ENCODE data around the gene SPDYE18.
"Not testable (repeated sequence)": the region's sequence is repeated elsewhere in the genome, so short reads cannot be mapped to it uniquely, and the experiment has no call there.

SPDYE18 gene

DNA sequence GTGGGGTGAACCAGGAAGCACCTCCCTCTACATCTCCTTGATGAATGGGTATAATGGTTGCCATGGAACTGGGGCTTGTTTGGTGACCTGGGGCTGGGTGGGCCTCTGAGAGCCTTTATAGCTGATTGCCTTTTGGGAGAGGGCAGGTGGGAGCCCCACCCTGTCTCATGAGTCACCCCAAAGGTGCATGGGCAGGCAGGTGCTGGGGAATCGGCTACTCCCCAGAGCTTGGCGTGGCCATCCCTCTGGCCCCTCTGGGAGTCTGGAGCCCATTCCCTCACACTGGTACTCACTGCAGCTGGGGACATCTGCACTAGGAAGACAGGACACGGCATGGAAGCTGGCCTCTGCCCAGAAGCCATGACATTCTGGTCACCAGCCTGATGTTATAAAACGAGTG, at the start of gene SPDYE18:
Gene SPDYE18, minus strand, starts transcription at position 2 of the 400 bp plus-strand sequence. CDS start 2,046 bp downstream, outside the sequence.
- in situ Hi-C loops (cut with MboI; ENCODE audit: low sequenced_read_pairs): not testable (repeated sequence)

GRCh38 chr7:77108362-77108761, 46.0 kb upstream of the SPDYE18 start:
- in situ Hi-C loops (cut with MboI; ENCODE audit: low sequenced_read_pairs): not testable (repeated sequence)

- in situ Hi-C loops (cut with MboI; ENCODE audit: low sequenced_read_pairs): not testable (repeated sequence)
Observed at GRCh38 chr7:77107659-77108058, 45.3 kb upstream of the SPDYE18 start.

DNA sequence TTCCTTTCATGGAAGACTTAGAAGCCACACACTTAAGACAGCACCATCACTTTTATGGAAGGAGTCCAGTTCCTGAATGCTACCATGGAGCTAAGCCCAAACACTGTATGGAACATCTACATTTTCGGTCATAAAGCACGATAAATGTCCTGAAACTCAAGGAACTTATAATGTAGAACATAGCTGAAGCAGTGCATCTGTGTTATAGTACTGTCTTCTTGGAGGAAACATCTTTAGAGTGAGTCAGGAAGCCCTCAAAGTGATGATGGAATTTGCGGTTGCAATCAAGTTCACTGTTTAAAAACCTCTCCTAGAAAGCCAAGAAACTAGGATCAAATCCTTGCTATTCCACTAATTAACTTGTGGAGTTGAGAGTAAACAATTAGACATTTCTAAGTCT, 43.5 kb upstream of the SPDYE18 start:
- in situ Hi-C loops (cut with MboI; ENCODE audit: low sequenced_read_pairs): not testable (repeated sequence)

- in situ Hi-C loops (cut with MboI; ENCODE audit: low sequenced_read_pairs): not testable (repeated sequence)
Observed at GRCh38 chr7:77102671-77103070, 40.3 kb upstream of the SPDYE18 start.

DNA sequence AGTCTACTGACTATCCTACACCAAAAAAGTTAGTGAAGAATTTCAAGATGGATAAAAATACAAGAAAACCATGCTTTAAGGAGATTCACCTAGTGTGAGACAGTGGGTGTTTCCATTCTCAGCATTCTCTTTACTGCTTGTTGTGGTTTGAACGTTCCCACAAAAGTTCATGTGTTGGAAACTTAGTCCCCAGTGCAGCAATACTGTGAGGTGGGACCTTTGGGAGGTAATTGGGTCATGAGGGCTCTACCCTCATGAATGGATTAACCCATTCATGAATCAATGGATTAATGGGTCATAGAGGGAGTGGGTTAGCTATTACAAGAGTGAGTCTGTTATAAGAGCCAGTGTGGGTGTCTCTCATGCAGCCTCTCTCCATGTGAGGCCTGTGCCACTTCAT, 38.8 kb upstream of the SPDYE18 start:
- in situ Hi-C loops (cut with MboI; ENCODE audit: low sequenced_read_pairs): not testable (repeated sequence)

DNA sequence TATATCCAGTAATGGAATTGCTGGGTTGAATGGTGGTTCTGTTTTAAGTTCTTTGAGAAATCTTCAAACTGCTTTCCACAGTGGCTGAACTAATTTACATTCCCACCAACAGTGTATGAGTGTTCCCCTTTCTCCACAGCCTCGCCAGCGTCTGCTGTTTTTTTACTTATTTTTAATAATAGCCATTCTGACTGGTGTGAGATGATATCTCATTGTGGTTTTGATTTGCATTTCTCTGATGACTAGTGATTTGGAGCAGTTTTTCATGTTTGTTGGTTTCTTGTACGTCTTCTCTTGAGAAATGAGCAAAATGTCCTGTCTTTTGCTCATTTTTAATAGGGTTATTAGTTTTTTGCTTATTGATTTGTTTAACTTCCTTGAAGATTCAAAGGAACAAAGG, 38.1 kb upstream of the SPDYE18 start:
- in situ Hi-C loops (cut with MboI; ENCODE audit: low sequenced_read_pairs): not testable (repeated sequence)

GRCh38 chr7:77092301-77092700, 29.9 kb upstream of the SPDYE18 start:
- in situ Hi-C loops (cut with MboI; ENCODE audit: low sequenced_read_pairs): not testable (repeated sequence)

DNA sequence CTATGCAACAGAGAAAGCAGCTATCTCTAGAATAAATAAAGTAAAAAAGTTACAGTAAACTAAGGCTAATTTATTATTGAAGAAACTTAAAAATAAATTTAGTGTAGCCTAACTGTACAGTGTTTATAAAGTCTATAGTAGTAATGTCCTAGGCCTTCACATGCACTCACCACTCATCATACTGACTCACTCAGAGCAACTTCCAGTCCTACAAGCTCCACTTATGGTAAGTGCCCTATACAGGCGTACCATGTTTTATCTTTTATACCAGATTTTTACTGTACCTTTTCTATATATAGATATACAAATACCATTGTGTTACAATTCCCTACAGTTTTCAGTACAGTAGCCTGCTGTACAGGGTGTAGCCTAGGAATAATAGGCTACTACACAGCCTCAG, 19.8 kb upstream of the SPDYE18 start:
- in situ Hi-C loops (cut with MboI; ENCODE audit: low sequenced_read_pairs): not testable (repeated sequence)

DNA sequence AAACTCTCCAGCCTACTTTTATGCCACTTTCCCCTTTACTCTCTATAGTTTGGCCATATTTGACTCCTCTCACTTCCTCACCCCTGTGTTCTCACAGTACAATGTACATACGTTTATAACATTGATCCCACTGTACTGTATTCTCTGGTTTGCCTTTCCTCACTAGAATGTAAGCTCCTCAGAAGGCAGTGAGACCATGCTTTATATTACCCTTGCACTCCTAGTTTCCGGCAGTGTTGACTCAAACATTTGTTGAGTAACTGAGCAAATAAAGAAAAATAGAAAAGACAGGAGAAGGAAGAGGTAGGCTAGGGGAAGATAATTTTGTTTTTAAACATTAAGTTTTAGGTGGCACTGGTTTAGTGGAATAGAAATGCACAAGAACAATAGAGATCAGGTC, 17.9 kb upstream of the SPDYE18 start:
- in situ Hi-C loops (cut with MboI; ENCODE audit: low sequenced_read_pairs): not testable (repeated sequence)

- in situ Hi-C loops (cut with MboI; ENCODE audit: low sequenced_read_pairs): not testable (repeated sequence)
Observed at GRCh38 chr7:77079624-77080023, 17.3 kb upstream of the SPDYE18 start.

GRCh38 chr7:77079112-77079511, 16.8 kb upstream of the SPDYE18 start:
- in situ Hi-C loops (cut with MboI; ENCODE audit: low sequenced_read_pairs): not testable (repeated sequence)

DNA sequence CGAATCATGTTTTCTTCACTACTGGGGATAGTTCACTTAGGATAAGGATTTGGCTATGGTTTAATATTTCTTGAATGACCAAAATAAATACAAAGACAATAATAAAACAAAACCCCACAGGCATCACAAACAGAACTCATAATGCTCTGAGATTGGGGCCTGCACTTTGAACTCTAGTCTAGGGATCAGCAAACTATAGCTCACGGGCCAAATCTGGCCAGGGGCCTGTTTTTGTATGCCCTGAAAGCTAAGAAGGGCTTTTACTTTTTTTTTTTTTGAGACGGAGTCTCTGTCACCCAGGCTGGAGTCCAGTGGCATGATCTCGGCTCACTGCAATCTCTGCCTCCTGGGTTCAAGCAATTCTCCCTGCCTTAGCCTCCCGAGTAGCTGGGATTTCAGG, 14.7 kb upstream of the SPDYE18 start:
- in situ Hi-C loops (cut with MboI; ENCODE audit: low sequenced_read_pairs): not testable (repeated sequence)

- in situ Hi-C loops (cut with MboI; ENCODE audit: low sequenced_read_pairs): not testable (repeated sequence)
Observed at GRCh38 chr7:77074786-77075396, 12.5 kb upstream of the SPDYE18 start.

GRCh38 chr7:77071108-77071507, 8.8 kb upstream of the SPDYE18 start:
- in situ Hi-C loops (cut with MboI; ENCODE audit: low sequenced_read_pairs): not testable (repeated sequence)

GRCh38 chr7:77065869-77066268, 3.5 kb upstream of the SPDYE18 start:
- in situ Hi-C loops (cut with MboI; ENCODE audit: low sequenced_read_pairs): not testable (repeated sequence)

DNA sequence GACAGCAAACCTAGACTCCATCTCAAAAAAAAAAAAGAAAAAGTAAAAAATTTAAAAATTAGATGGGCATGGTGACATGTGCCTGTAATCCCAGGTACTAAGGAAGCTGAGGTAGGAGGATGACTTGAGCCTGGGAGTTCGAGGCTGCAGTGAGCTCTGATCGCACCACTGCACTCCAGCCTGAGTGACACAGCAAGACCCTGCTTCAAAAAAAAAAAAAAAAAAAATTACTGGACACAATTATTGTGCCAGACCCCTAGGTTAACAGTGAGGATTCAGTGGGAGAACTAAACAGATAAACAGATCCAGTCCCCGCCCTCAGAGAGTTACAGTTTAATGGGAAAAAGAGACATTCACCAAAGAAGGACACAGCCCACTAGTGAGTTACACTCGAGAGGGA, 1.4 kb upstream of the SPDYE18 start:
- in situ Hi-C loops (cut with MboI; ENCODE audit: low sequenced_read_pairs): not testable (repeated sequence)

DNA sequence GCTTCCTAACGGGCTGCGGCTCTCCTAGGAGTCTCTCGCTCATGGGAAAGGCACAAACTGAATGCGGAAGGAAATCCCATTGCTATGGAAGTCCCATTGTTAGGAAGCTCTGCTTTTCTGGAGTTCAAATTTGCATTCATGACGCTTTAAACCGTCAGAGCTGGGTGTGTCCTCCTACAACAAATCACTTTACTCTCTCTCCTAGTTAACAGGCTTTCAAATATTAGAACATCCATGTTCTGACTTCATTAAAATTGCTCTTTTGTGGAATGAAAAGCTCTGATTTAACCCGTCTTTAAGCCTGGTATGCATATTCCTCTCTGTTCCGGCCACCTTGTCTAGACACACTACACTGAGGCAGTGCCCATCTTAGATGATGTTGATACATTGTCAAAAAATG, 30.1 kb downstream of the SPDYE18 start, which contains the start of gene SPDYE17:
Gene SPDYE17, minus strand, starts transcription at position 101 of the 400 bp plus-strand sequence. CDS start 1,791 bp downstream, outside the sequence.
- in situ Hi-C loops (cut with MboI; ENCODE audit: low sequenced_read_pairs): not testable (repeated sequence)

DNA sequence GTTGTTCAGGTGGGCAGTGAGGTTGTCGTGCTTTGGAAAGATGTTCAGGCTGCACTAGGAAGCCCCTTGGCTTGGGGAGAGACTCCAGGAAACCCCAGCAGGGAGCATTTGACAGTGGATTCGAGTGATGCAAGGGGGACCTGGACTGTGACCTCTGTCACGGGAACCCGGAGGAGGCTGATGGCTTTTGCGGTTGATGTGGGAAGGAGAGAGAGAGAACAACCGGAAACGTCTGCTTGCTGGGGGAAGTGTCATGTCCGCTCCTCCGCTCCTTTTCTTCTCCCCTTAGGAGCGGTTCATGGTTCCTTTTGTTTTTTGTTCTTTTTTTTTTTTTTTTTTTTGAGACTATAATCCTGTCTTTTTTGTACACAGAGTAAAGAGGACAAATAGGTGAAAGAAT, 36.0 kb downstream of the SPDYE18 start:
- in situ Hi-C loops (cut with MboI; ENCODE audit: low sequenced_read_pairs): not testable (repeated sequence)

DNA sequence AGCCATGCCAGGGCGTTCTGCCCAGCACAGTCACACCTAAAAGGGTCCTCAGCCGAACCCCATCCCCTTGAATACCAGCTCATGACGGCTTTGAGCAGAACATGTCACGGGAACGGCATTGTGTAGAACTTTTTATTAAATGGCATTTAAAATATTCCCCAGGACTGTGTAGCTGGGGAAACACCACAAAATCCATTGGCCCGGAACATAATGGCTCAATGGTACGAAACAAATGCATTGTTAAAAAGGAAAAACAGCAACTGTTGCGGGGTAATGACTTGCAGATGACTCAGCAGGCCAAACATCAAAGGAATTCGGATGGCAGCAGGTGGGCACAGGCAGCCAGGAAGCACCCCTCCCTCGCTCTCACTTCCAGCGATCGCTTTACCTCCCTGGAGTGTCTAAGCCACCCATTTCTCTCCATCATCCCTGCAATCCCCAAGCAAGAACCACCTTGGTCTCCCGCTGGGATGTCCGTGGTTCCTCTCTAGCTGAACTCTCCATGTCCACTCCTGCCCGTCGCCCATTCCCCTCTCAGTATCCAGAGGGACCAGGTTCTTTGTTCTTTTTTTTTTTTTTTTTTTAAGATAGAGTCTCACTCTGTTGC, 52.2 kb downstream of the SPDYE18 start:
- in situ Hi-C loops (cut with MboI; ENCODE audit: low sequenced_read_pairs): not testable (repeated sequence)

GRCh38 chr7:77008000-77008399, 54.4 kb downstream of the SPDYE18 start:
- in situ Hi-C loops (cut with MboI; ENCODE audit: low sequenced_read_pairs): not testable (repeated sequence)
